RWPE2 (cell line): ENCODE results near the gene PTPRD.

Source experiments
- ATAC-seq: fragments of 200-7000 bp; cut with Tn5 transposase; 3 replicates; pipeline ENCODE4 v1.9.1; 2021; ENCODE audit warnings: low read depth
- DNase-seq: peaks from one replicate; pipeline ENCODE4 v3.0.0-alpha.2; 2020; ENCODE audit warnings: low spot score
- H3K27ac ChIP-seq: fragments of 450-650 bp; 2 replicates; pipeline ENCODE4 v1.5.1; 2017; ENCODE audit warnings: mild to moderate bottlenecking; ENCODE audit not compliant: poor library complexity, severe bottlenecking
- H3K27me3 ChIP-seq: fragments of 250-450 bp; sonication (Bioruptor Pico); 2 replicates; pipeline ENCODE4 v1.5.1; 2021; ENCODE audit warnings: mild to moderate bottlenecking, moderate library complexity; ENCODE audit not compliant: insufficient read depth, poor library complexity, severe bottlenecking
- H3K36me3 ChIP-seq: fragments of 250-450 bp; sonication (Bioruptor Pico); 2 replicates; pipeline ENCODE4 v1.5.1; 2020; ENCODE audit warnings: low read depth, mild to moderate bottlenecking, moderate library complexity
- H3K4me1 ChIP-seq: fragments of 250-450 bp; sonication (Bioruptor Pico); 2 replicates; pipeline ENCODE4 v1.5.1; 2021; ENCODE audit warnings: mild to moderate bottlenecking, moderate library complexity; ENCODE audit not compliant: insufficient read depth, poor library complexity, severe bottlenecking
- H3K4me3 ChIP-seq: fragments of 250-450 bp; sonication (Bioruptor Pico); 2 replicates; pipeline ENCODE4 v1.5.1; 2021; ENCODE audit warnings: mild to moderate bottlenecking, moderate library complexity; ENCODE audit not compliant: severe bottlenecking
- H3K9me3 ChIP-seq: fragments of 250-450 bp; sonication (Bioruptor Pico); 2 replicates; pipeline ENCODE4 v1.5.1; 2021; ENCODE audit warnings: mild to moderate bottlenecking, moderate library complexity; ENCODE audit not compliant: severe bottlenecking
- CTCF ChIP-seq: fragments of 450-650 bp; IDR thresholded peaks from one replicate; pipeline ENCODE4 v1.5.1; 2017; ENCODE audit warnings: mild to moderate bottlenecking, moderate library complexity; ENCODE audit not compliant: poor library complexity, severe bottlenecking

The PTPRD gene

DNA sequence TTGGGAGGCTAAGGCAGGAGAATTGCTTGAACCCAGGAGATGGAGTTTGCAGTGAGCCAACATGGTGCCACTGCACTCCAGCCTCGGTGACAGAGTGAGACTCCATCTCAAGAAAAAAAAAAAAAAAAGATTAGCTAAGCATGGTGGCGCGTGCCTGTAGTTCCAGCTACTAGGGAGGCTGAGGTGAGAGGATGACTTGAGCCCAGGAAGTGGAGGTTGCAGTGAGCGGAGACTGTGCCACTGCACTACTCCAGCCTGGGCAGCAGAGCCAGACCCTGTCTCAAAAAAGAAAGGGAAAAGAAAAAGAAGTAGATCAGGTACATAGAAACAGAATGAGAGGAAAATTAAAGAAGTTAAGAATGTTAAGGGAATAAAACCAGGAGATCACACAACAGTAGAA is 1886.1 kb downstream of the PTPRD start:
- H3K27me3 ChIP-seq: no peaks in the 10 kb centered on the region
- no peak for TF ChIP-seq CTCF
- DNase-seq (no peak), ATAC-seq (no peak)
- H3K4me1 ChIP-seq: no peaks in the 10 kb centered on the region
- no peaks in the 10 kb centered on the region for H3K9me3 ChIP-seq
- H3K27ac ChIP-seq: no peak overlapping the region
- H3K4me3 ChIP-seq: no peak overlapping the region
- H3K36me3 ChIP-seq: no peaks in the 10 kb centered on the region

DNA sequence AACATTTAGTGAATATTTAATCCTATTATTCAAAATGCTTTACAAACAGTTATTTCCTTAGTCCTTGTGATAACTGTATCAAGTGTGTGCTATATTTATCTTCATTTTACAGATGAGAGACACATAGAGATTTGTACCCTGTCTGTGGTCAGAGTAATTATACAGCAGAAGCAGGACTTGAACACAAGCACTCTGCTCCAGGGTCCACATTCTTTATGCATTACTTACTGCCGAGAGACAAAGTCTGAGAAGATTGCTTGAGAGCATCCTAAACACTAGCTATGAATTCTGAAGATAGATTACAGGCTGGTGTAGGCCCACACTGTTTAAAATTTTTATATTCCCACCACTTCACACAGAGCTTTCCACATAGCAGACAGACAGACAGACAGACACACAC is 1887.2 kb downstream of the PTPRD start:
- DNase-seq (no peak), ATAC-seq (no peak)
- TF ChIP-seq CTCF: no peak
- no peaks in the 10 kb centered on the region for H3K4me1 ChIP-seq
- H3K9me3 ChIP-seq: no peaks in the 10 kb centered on the region
- no peak overlapping the region for H3K4me3 ChIP-seq
- no peaks in the 10 kb centered on the region for H3K36me3 ChIP-seq
- no peaks in the 10 kb centered on the region for H3K27me3 ChIP-seq
- no peak overlapping the region for H3K27ac ChIP-seq

DNA sequence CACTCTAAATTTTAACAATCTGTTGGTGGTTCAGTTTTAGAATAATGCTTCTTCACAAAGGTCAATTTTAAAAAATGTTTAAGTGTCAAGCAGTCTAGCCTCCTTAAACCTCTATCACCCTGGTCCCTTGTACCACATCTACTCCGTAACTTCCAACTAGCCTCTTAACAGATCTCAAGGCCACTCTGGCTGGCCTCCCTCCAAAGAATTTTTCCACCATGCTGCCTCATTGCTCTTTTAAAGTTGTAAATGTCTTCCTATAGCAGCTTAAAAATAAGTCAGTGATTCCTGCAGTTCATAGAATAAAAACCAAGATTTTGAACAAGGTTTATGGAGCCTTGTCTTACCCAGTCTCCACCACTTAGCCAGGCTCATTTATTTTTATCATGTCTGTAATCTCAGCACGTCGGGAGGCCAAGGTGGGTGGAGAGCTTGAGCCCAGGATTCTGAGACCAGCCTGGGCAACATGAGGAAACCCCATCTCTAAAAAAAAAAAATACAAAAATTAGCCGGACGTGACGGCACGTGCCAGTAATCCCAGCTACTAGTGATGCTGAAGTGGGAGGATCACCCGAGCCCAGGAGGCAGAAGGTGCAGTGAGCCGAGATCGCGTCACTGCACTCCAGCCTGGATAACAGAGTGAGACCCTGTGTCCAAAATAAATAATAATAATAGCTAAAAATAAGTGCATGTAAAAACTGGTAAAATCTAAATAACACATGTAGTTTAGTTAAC is 1888.4 kb downstream of the PTPRD start:
- no peaks in the 10 kb centered on the region for H3K27me3 ChIP-seq
- no peak for DNase-seq
- no peaks in the 10 kb centered on the region for H3K36me3 ChIP-seq
- H3K4me1 ChIP-seq: no peaks in the 10 kb centered on the region
- no peak overlapping the region for H3K27ac ChIP-seq
- ATAC-seq: no peak
- no peaks in the 10 kb centered on the region for H3K9me3 ChIP-seq
- H3K4me3 ChIP-seq: no peak overlapping the region
- TF ChIP-seq CTCF: no peak

DNA sequence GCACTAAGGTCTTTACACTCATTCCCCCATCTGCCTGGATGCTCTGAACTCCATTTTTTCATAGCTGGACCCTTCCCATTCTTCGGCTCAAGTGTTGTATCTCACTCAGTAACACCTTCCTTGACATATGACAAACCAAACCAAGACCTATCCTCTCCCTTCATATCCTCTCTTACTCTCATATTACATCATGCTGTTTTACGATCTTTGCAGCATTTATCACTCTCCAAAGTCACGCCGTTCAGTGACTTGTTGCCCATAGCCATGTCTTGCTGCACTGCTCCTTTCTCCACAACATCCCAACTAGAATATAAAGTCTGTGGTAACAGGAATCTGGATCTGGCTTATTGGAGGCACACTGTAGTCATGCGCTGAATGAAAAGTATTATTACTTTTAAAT is 1889.6 kb downstream of the PTPRD start:
- H3K27ac ChIP-seq: no peak overlapping the region
- DNase-seq: no peak
- no peak for ATAC-seq
- H3K4me3 ChIP-seq: no peak overlapping the region
- no peaks in the 10 kb centered on the region for H3K4me1 ChIP-seq
- H3K27me3 ChIP-seq: no peaks in the 10 kb centered on the region
- H3K36me3 ChIP-seq: no peaks in the 10 kb centered on the region
- TF ChIP-seq CTCF: no peak
- H3K9me3 ChIP-seq: no peaks in the 10 kb centered on the region

DNA sequence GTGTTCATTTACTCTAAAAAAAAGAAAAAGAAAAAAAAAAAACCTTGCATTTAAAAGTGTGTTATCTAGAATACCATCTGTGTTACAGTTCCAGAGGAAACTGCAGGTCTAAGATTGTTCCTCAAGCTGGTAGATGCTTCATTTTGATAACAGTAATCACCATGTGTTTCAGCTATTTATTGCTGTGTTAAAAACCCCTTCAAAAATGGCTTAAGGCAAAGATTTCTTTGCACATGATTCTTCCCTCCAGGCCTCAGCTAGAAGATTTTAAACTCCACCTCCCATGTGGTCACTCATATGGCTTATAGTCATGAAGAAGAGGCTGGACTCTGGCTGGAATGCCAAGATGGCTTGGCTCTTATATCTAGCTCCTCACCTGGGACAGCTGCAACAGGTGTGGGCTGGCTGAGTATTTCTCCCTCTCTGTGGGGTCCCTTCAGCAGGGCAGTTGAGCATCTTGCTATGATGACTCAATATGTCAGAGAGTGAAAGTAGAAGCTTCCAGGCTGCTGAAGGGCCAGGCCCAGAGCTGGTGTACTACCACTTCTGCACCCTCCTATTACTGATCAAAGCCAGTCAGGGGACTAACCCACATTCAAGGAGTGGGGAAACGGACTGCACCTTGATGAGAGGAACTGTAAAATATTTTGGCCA is 1892.8 kb downstream of the PTPRD start:
- ATAC-seq: no peak
- no peak overlapping the region for H3K4me3 ChIP-seq
- no peaks in the 10 kb centered on the region for H3K4me1 ChIP-seq
- no peaks in the 10 kb centered on the region for H3K27me3 ChIP-seq
- no peaks in the 10 kb centered on the region for H3K9me3 ChIP-seq
- no peak overlapping the region for H3K27ac ChIP-seq
- no peak for TF ChIP-seq CTCF
- DNase-seq: no peak
- H3K36me3 ChIP-seq: no peaks in the 10 kb centered on the region
